HG02678 (cell line): ENCODE measurements around the gene THTPA.

Source experiments
- ATAC-seq: cut with Tn5 transposase; IDR thresholded peaks from one replicate; pipeline ENCODE4 v1.9.1; 2021; ENCODE audit warnings: mild to moderate bottlenecking, moderate library complexity; ENCODE audit not compliant: unreplicated experiment

Gene THTPA, protein sequence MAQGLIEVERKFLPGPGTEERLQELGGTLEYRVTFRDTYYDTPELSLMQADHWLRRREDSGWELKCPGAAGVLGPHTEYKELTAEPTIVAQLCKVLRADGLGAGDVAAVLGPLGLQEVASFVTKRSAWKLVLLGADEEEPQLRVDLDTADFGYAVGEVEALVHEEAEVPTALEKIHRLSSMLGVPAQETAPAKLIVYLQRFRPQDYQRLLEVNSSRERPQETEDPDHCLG

DNA sequence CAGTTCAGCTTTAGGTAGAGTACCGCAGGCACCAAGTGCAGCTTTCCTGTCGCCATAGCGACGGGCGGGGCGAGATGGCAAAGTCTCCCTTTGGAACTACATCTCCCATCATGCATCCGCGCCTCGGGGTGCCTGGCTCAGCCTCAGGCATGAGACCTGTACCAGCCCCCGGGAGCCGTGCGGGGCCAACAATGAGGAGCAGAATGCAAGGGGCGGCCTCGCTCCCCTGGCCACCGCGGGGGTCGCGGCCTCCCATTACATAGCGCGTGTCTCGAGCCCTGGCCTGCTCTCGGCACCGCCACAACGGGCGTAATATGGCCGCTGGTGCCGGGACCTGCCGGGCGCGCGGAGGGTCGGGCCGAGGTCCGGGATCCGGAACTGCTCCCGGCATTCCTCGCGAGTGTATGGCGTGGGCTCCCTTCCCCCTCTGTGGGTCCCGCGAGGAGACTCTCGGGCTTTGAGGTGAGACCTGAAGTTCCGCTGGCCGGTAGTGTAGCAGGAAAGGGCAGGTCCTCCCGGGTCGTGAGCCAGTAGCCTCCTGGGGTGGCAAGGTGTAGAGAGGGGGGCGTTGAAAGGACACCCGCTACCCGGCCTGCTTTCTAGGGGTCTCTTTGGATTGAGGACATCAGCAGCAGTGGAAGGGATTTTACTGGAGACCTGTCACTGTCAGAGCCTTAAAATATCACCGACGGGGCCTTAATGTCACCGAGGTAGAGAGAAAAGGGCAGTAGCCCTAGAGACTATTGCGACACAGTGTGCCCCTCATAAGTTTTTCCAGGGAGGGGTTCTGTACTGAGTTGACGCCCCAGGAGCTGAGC is at the start of gene THTPA:
TSS of gene THTPA (plus strand) at position 390 of the 818 bp plus-strand sequence. CDS start 487 bp downstream, outside the sequence.
- ATAC-seq: peak; percentile 83

DNA sequence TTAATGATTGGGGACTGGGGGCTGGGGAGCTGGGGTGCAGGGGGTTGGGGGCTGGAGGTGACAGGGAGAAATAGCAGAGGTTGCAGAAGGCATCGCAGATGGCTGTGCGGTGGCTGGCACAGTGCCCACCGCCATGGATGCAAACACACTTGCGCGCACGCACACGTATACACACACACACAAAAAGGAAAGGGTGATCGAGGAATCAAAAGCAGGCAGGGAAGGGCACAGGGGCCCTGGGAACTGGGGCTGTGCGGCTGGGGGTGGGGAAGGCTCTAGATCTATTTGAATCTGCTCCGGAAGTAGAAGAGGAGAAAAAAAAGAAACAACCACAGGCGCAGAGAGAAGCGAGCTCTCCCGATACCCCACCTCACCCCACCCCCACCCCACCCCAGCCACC is 43.9 kb upstream of the THTPA start:
- ATAC-seq: no peak

DNA sequence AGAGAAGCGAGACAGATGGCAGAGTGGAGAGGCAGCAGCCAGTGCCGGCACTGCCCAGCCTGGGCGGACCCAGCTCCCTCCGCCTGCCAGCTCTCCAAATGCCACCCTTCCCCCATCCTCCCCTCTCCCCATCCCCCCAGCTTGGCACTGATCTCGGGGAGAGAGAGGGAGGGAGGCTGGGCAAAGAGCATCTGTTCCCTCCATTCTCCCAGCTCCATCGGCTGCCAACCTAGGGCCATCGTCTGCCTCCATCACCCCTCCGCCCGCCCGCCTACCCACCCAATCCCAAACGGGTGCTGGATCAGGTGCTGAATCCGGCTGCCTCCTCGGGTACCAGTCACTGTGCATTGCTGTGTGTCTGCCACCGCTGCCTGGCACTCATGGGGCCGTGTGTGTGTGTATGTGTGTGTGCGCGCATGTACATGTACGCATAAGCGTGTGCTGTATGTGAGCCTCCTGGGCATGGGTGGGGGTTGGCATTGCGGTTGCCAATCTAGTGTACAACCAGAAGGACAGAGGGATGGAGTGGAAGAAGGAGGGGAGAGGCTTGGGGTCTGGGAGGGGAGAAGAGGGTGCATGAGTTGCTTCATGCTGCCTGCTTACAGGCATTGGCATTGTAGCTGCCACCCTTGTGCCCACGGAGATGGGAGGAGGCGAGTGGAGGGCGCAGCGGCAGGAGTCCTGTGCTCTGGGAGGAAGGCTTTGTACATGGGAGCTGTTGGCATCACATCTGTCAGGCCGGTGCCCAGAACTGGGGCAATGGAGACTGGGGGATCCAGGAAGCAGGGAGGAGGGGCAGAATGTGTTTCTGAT is 42.9 kb upstream of the THTPA start:
- ATAC-seq: no peak

DNA sequence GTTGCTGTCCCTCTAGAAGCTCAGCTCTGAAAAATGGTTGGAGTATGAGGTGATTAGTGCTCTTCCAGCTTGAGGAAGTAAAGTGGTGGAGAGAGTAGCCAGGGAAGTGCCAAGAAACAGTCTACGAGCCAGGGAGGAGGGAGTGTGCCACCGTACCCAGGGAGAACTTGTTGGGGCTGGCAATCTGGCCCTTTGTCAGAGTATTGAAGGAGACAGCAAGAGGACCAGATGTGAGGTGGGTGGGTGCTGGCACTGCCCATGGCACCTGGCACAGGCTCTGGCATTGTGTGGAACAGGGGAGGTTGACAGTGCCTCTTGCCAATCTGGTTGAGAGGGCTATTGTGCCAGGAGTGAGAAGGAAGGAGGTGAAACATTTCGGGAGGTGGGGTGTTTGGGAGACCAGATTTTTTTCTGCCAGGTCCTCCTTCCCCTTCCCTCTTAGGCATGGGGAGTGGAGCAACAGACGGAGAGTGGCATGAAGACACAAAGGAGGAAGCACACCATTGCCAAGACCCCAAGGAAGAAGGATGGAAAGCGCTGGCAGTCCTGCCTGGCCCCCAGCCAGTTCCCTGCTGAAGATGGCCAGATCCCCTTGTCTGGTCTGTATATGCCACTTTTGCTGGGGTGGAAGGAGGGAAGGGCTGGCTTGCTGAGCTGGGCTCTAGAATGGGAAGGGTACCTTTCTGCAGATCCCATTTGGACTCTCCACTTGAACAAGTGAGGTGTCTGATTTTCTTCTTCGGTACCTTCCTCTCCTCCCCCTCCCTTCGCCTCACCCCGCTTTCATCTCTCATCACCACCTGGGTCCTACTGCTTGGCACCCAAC is 42.0 kb upstream of the THTPA start:
- no peak for ATAC-seq

DNA sequence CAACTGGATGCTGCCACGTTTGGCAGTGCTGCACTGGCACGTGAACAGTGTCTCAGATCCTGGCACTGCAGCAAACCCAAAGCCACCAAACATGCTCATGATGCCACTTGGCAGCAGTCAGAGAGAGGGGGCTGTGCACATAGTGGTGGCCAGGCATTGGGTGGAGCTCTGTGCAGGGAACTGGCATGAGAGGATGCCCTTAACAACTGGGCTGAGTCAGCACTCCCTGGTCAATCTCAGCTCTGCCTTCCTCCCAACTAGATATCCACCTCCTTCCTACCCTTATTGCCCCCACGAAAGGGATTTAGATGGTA is 41.5 kb upstream of the THTPA start:
- ATAC-seq: no peak

DNA sequence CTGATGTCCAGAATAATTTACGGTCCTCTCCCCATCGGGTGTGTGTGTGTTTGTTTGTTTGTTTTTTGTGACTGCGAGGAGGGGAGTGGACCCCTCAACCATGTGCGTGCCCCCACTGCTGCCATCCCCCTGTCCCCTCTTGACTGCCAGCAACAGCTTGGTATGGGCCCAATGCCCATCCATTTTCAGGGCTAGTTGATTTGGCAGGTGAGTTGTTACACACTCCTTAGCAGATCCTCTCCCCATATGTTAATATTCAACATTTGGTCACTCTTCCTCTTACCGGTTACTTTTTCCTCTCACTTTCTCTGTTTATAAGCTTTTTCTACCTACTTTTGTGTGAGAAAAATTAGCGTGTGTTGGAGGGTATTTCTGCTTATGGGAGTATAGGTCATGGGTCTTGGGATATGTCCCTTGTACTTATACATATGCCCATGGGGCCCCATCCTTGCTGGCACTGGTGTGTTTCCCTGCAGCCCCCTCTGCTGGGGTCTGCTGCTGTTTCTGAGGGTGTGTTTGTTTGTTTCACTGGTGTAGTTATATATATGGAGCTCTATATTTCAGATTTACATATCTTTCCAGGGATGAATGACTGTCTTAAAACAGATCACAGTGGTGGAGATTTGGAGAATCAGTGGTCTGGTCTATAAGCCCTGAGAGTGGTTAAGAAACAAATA is 38.3 kb upstream of the THTPA start:
- no peak for ATAC-seq

DNA sequence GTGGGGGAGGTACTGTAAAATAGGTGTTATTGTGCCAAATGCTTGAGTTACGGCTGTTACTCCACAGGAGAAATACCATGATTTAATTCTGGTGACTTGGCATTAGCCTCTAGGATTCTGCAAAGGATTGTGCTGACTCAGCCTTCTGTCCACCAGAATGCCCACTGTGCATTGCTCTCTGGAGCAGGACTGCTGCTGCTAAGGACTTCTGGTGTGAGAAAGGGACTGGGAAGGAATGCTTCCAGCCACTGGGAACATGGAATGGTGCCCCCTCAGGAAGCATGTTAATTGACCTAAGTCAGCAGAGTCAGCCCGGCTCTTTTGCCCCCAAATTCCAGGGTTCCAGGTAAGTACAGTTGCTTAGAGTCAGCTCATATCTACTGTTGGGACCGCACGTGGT is 37.4 kb upstream of the THTPA start:
- no peak for ATAC-seq

DNA sequence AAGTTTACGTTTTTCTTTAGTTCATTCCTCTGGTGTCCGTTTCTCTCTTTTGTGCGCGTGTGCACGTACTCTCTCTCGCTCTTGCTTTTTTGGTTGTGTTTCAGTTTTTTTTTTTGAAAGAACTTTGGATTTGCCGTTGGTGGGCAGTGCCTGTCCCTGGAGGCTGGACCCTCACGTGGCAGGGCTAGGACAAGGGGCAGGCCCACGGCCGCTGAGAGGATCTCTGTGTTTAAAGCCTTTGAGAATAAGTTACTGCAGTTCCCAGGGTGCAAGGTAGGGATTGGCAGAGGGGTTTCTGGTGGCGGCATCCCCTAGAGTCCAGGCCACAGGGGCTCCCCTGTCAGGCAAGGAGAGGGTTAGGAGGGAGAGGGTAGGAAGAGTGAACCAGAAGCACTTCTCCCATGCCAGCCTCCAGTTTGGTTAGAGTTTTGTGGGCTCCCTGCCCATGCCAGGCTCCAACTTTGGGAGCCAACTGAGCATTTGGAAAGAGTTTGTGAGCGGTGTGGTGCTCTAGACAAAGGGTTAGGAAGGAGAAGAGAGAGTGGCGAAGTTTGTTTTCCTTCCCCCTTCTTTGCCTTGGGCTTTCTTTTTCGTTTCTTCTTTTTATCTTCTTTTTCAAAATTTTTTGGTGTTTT is 35.1 kb upstream of the THTPA start:
- ATAC-seq: no peak

DNA sequence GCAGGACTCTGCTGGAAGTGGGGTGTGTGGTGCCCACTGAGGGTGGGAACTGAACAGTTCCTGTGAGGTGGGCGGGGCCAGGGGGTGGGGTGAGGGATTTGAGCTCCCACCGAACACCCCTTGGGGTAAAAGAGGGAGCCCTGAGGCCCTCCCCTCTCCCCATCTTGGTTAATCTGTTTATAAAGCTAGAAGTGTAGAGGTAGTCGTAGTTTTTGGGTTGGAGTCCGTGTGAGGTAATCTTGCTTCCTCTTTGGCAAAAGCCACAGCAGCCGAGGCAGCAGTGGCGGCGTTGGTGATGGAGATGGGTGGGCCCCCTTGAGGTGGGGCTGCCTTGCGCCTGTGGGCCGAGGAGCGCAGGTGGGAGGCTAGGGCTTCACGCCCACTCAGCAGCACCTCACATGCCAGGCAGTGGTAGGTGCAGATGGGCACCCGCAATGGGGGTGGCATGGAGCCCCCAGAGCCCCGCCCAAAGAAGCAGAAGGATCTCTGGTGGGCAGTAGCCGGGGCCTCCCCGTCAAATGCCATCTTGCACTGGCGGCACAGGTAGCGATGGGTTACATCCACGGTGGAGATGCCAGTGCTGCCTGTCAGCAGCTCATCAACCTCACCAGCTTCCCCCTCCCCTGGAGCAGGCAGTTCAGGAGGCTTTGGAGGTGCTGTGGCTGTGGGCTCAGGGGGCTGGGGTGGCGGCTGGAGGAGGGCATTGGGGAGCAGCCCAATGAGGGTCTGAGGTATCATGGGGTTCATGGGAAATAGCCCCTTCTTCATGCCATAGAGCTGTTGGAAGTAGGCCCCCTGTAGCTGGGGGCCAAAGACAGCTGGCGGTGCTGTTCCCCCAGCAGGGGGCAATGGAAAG is 34.1 kb upstream of the THTPA start:
- ATAC-seq: no peak

DNA sequence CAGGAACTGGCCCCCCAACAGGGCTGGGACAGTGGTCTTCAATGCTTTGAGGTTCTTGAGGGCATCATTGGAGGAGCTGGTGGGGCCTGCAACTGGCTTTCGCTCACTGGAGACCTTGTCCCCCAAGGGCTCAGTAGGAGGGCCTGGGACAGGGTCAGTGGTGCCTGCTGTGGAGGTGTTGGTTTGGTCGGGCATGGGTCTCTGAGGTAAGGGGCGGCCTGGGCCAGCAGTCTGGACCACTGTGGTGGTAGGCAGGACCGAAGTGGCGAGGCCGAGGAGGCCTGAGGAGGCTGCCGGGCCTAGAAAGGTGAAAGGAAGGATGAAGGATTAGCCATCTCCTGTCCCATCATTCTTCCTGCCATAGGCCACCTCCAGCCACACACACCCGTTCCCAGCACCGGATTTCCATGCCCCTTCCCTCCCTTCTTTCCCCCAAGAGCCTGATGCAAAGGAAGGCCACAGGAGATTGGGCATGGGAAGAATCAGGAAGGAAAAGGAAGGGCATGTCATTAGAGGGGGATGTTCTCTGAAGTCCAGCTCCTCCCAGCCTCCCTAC is 33.4 kb upstream of the THTPA start:
- no peak for ATAC-seq

DNA sequence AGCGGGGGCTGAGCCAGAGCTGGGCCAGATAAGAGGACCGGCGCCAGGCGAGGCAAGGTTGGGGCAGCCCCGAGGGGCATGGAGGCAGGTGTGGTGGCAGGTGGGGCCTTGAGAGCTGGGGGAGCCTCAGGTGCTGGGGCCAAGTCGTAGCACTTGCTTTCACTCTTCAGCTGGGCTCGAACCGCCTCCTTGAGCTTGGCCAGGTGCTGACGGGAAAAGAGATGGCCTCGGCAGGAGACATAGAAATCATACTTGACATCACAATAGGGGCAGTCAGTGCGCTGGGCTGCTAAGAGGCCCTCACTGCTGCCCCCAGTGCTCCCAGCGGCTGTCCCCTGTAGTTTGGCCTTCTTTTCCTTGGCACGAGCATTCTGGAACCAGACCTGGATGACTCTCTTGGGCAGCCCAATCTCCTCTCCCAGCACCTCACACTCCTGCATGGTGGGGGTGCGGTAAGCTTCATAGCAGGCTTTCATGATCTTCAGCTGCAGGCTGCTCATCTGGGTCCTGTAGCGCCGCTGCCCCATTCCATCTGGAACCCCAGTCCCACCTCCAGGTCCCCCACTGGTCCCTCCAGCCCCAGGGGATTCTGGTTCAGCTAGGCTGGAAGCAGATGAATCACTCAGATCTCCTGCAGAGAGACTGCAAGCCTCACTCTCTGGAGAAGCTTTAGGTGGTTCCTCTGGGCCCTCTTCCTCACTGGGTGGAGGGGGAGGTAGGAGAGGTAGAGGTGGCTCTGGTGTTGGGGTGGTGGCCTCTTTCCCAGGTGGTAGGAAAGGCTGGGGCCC is 32.6 kb upstream of the THTPA start:
- ATAC-seq: no peak

DNA sequence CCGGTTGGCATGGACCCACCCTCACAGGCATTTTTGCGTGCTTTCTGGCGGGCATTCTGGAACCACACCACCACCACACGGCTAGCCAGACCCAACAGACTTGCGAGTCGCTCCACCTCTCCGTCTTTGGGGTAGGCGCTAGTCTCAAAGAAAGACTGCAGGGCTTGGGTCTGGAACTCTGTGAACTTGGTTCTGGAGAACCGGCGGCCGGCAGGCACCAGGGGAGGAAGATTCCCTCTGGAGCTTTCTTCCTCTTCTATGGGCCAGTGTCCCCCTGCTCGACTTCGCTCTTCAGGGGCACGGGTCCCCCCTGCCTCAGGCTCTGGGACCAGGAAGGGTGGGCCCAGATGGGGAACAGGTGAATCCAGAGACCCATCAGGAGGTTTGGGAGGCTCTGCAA is 31.1 kb upstream of the THTPA start:
- no peak for ATAC-seq

DNA sequence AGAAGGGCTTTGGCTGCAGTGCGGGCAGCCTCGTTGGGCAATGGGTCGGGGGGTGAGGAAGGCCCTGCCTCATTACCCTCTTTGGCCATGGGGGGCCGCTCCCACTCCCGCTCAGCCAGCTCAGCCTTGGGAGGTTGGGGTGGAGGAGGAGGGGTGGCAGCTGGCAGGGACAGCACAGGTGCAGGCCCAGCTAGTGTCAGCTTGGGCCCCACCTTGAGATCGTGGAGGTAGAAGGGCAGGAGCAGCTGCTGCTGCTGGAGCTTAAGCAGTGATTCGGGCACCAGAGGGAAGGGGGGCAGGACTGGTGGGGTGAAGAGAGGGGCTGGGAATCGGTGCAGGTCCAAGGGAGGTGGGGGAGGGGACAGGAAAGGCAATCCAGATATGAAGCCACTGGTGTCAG is 30.5 kb upstream of the THTPA start:
- ATAC-seq: no peak

DNA sequence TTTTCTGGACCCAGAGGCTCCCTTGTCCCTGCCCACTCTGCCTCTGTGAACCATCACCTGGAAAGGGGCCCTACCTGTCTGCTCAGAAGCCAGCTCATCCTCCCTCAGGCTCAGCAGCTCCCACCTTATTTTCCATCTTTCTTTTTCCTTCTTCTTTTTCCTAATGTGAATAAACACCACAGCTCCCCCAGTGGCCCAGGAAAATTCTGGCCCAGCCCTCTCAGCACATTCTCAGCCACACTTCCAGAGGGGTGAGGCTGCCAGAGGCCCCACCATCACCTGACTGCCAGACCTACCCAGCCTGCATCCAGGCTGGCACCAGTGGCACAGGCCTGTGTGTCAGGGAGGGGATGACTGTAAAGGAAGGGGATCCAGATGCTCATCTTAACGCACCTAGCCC is 27.5 kb upstream of the THTPA start:
- no peak for ATAC-seq

DNA sequence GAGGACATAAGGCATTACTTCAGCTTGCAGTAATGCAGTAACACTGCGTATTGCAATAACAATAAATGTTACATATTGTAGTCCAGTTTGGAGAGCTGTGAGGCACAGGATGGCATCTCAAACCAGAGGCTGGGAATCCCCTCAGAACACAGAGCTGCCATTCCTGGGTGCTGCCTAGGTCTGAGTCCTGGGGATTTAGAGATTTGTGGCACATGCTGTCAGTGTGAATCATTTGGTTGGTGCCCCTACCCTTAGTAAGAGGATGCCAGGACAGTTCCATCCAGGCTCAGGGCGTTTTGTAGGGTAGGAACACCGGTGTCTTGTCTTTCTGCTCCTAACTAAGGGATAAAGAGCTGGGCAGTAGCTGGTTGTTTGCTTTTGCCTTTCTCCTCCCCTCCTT is 27.1 kb upstream of the THTPA start:
- no peak for ATAC-seq

DNA sequence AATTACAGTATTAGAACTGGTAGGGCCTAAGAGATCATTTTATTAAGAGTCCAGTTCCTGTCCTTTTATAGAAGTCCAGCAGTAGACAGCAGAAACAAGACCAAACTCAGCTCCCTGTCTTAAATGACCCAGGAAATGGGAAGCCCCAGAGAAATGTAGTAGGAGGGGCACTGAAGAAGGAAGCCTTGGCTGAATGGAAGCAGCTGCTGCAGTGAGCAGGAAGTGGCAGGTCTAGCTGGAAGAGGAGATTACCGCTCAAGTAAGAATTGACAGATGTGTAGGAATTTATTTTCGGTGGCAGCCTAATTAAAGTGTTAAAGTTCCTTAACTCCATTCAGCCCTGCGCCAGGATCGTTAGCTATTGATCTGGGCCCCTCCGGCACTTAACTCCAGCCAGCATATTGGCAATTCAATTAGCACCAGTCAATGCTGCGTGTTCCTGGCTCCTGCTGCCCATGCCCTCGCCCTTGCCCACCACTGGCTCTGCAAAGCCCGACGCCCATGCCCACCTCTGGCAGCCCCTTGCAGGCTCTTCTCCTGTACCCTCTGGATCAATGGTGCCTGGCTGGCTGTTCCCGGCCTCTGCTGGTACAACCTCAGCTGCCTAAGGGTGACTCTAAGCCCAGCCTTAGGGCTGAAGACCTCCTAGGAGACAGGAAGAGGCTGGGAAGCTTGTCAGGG is 25.6 kb upstream of the THTPA start:
- no peak for ATAC-seq

DNA sequence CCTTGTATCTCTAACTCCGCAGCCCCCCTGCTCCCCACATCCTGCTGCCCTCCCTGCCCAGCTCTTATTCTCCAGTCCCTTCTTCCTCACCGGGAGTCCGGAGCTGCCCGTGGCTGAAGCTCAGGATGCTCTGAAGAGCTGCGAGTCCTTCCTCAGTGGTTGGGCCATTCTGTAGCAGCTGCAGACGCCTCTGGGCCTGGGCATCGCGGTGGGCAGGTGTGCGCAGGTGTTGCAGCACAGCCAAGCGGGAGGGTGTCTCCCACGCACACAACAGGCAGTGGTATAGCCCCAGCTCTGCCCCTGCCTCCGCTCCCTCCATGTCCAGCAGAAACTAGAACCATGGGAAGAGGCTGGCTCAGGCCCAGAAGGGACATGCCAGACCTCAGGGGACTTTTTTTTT is 24.7 kb upstream of the THTPA start:
- no peak for ATAC-seq
